K562 (cell line): Measurements from ENCODE around the gene ZNF679. TPM values are rescaled to one million over a fixed set of nuclear protein-coding genes. Genes with fewer than 3 reads are reported as not detected.

Experiments used
- ATF4 ChIP-seq: fragments of 450-650 bp; formaldehyde crosslinking; IDR thresholded peaks from 2 replicates; pipeline ENCODE4 v1.4.0; 2022; ENCODE audit warnings: mild to moderate bottlenecking, moderate library complexity
- BRD9 ChIP-seq: fragments of 450-650 bp; IDR thresholded peaks from 2 replicates; pipeline ENCODE4 v1.6.1; 2018; ENCODE audit warnings: low read depth; ENCODE audit not compliant: partially characterized antibody
- BRF1 ChIP-seq: IDR thresholded peaks from 3 replicates; pipeline ENCODE4 v1.6.1; 2011; ENCODE audit warnings: borderline replicate concordance, mild to moderate bottlenecking; ENCODE audit not compliant: insufficient read length; ENCODE audit errors: extremely low read depth
- EWSR1 ChIP-seq: fragments of 450-650 bp; IDR thresholded peaks from 2 replicates; pipeline ENCODE4 v1.6.1; 2018; ENCODE audit warnings: borderline replicate concordance, mild to moderate bottlenecking, low read depth, moderate library complexity; ENCODE audit not compliant: partially characterized antibody
- HLTF ChIP-seq: fragments of 450-650 bp; IDR thresholded peaks from 2 replicates; pipeline ENCODE4 v1.6.1; 2016
- JUNB ChIP-seq: fragments of 450-650 bp; formaldehyde crosslinking; conservative IDR thresholded peaks from 2 replicates; pipeline ENCODE4 v1.4.0; 2020; ENCODE audit warnings: mild to moderate bottlenecking
- MEF2D ChIP-seq: conservative IDR thresholded peaks from 2 replicates; pipeline ENCODE4 v1.6.1; 2016; ENCODE audit warnings: low read depth, missing genetic modification characterization, missing compliant biosample characterization
- MYNN ChIP-seq, 2 experiments: sonication (generic); formaldehyde crosslinking in 1 of 2; IDR thresholded peaks; 2 replicates each; pipeline versions ENCODE4 v1.5.0 to v1.6.1; 2016 to 2020; ENCODE audit warnings: antibody characterized with exemption in 1 of 2, missing genetic modification reagents in 1 of 2
- POLR2AphosphoS2 ChIP-seq: IDR thresholded peaks from 2 replicates; pipeline ENCODE4 v1.6.1; 2012; ENCODE audit warnings: low read length, improper control_type of control experiment
- POLR2B ChIP-seq: fragments of 450-650 bp; IDR thresholded peaks from 2 replicates; pipeline ENCODE4 v1.6.1; 2018; ENCODE audit warnings: low read depth; ENCODE audit not compliant: partially characterized antibody
- POLR3A ChIP-seq: IDR thresholded peaks from 2 replicates; pipeline ENCODE4 v1.6.1; 2011; ENCODE audit warnings: borderline replicate concordance, mild to moderate bottlenecking, moderate library complexity; ENCODE audit not compliant: insufficient read length, insufficient read depth; ENCODE audit errors: extremely low read depth
- SMAD2 ChIP-seq: fragments of 150-350 bp; IDR thresholded peaks from 2 replicates; pipeline ENCODE4 v1.6.1; 2014; ENCODE audit warnings: low read depth, mild to moderate bottlenecking, low read length
- SP2 ChIP-seq: IDR thresholded peaks from 2 replicates; pipeline ENCODE4 v1.6.1; 2011; ENCODE audit warnings: mild to moderate bottlenecking, low read depth, low read length, moderate library complexity; ENCODE audit not compliant: poor library complexity, severe bottlenecking; ENCODE audit errors: extremely low read depth
- TBP ChIP-seq: optimal IDR thresholded peaks from 2 replicates; pipeline ENCODE3; 2011; ENCODE audit warnings: low read depth, low read length, improper control_type of control experiment
- TEAD4 ChIP-seq, 2 experiments: sonication (generic) in 1 of 2; formaldehyde crosslinking in 1 of 2; IDR thresholded peaks; 2 replicates each; pipeline versions ENCODE4 v1.6.1 to v1.8.0; 2012 to 2022; ENCODE audit warnings: borderline replicate concordance in 1 of 2, inconsistent platforms in 1 of 2, low read length in 1 of 2, mild to moderate bottlenecking in 1 of 2, missing genetic modification reagents in 1 of 2
- TFE3 ChIP-seq: fragments of 450-650 bp; formaldehyde crosslinking; IDR thresholded peaks from 2 replicates; pipeline ENCODE4 v1.4.0; 2020; ENCODE audit warnings: mild to moderate bottlenecking, mixed read lengths
- THRB ChIP-seq: fragments of 450-650 bp; formaldehyde crosslinking; conservative IDR thresholded peaks from 2 replicates; pipeline ENCODE4 v1.4.0; 2022; ENCODE audit warnings: mild to moderate bottlenecking, missing genetic modification characterization
- TRIM24 ChIP-seq, 2 experiments: fragments of 450-650 bp; IDR thresholded peaks; 2 replicates each; pipeline ENCODE4 v1.6.1; 2016
- ZC3H11A ChIP-seq: IDR thresholded peaks from 2 replicates; pipeline ENCODE4 v1.6.1; 2012; ENCODE audit warnings: low read depth, low read length, improper control_type of control experiment
- ZEB2 ChIP-seq: fragments of 450-650 bp; IDR thresholded peaks from 2 replicates; pipeline ENCODE4 v1.6.1; 2016
- ZNF175 ChIP-seq: fragments of 200-800 bp; sonication (Bioruptor generic); IDR thresholded peaks from 2 replicates; pipeline ENCODE4 v1.6.1; 2016; ENCODE audit warnings: low read depth, mild to moderate bottlenecking, missing genetic modification characterization, missing compliant biosample characterization
- polyA plus RNA-seq, 8 experiments: library from polyadenylated mRNA; depleted of rRNA in 4 of 8; stranded (reverse) in 5 of 8; unstranded in 3 of 8; fragments of >200 nt; fragmentation: Nextera tagmentation in 2 of 8; fragmentation: Illumina TruSeq in 1 of 8; extraction: Ambion mirVana in 2 of 8; extraction: Trizol in 1 of 8; gene quantifications; 2 replicates each; pipeline versions ENCODE4 v1.2.1 to v1.2.3, GENCODE V29; 2011 to 2014; ENCODE audit warnings: inconsistent platforms in 1 of 8, missing spikeins in 1 of 8
- total RNA-seq, 7 experiments: library from RNA; depleted of rRNA in 6 of 7; stranded (reverse); fragments of >200 nt in 6 of 7; fragmentation: Illumina TruSeq in 2 of 7; extraction: Trizol in 2 of 7; gene quantifications; 2 replicates each; pipeline versions ENCODE4 v1.2.1 to v1.2.3, GENCODE V29; 2011 to 2021; ENCODE audit warnings: low replicate concordance in 1 of 7
- TF ChIP-seq, protein P1 (sequence below): sonication (generic); formaldehyde crosslinking; IDR thresholded peaks from 2 replicates; pipeline ENCODE4 v1.8.0; 2022; ENCODE audit warnings: missing genetic modification reagents, mild to moderate bottlenecking, moderate library complexity, borderline replicate concordance

The ZNF679 gene
- total and polyA plus RNA-seq, 9 of the 15 experiments (the other 6 are each of a cell fraction or from before 2014, with no cell fraction given), result not detected

DNA sequence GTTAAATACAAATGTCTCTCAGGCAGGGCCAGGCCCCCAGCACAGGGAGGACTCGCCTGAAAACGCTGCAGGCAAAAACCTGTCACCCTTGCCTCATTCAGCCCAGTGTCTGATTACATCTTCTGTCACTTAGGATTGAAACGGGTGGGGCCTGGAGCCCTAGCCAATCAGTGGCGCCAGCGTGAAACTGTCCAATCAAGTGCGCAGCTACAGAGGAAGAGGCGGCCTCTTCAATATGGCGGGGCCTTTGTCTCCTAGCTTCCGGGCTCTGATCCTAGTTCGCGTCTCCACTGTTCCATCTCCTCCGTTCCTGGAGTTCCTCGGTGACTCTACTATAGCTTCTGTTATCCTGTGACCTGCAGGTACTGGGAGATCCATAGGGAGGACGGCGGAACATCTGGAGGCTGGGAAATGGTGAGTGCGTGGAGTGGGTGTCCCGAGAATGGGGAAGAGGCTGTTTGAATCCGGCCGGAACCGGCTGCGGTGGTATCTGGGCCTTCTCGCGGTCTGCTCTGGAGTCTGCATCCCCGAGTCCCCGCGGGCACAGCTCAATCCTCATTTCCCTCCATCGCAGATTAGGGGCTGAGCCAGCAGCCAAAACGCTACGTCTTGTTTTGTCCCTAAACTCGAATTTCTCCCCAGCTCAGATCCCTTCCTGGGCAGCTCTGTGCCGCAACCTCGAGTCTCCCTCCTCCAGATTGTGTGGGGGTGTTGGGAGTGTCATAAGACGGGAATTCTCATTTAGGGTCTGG lies 85.6 kb downstream of the ZNF679 start, which contains the start of gene ZNF736 (continued):
- TF ChIP-seq TFE3 (CRISPR knock-in tag) (no peak), HLTF (no peak), ZNF175 (CRISPR knock-in tag) (no peak), EWSR1 (no peak), TRIM24 (IDR thresholded peaks at IDR 0.05) (no peak), ZEB2 (no peak), JUNB (CRISPR knock-in tag) (no peak), TBP (peak; percentile 77), BRF1 (no peak), MYNN (IDR thresholded peaks at IDR 0.05) (no peak), MYNN (CRISPR knock-in tag; IDR thresholded peaks at IDR 0.05) (no peak), SMAD2 (no peak), SP2 (peak; percentile 36), POLR2B (peak; percentile 82), MEF2D (tag) (no peak), POLR2AphosphoS2 (no peak), TEAD4 (IDR thresholded peaks at IDR 0.05; ENCODE audit: low read length) (no peak), TEAD4 (CRISPR knock-in tag; IDR thresholded peaks at IDR 0.05; ENCODE audit: borderline replicate concordance) (no peak), THRB (CRISPR knock-in tag) (peak; percentile 63; the same call in 1 of the 2 replicates), POLR3A (no peak), ATF4 (CRISPR knock-in tag) (no peak), BRD9 (peak; percentile 75), ZC3H11A (no peak)
- TF ChIP-seq, protein P1, sequence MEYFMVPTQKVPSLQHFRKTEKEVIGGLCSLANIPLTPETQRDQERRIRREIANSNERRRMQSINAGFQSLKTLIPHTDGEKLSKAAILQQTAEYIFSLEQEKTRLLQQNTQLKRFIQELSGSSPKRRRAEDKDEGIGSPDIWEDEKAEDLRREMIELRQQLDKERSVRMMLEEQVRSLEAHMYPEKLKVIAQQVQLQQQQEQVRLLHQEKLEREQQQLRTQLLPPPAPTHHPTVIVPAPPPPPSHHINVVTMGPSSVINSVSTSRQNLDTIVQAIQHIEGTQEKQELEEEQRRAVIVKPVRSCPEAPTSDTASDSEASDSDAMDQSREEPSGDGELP (CRISPR knock-in tag), result 0 out of 2 replicates have a peak, but pooled peaks have one; percentile 22
